PFSK-1 (cell line): ENCODE data around the gene C1orf52.

ENCODE experiments used
- FOXP2 ChIP-seq: optimal IDR thresholded peaks from 2 replicates; pipeline ENCODE3; 2011; ENCODE audit warnings: borderline replicate concordance, control low read depth, inconsistent platforms; ENCODE audit not compliant: insufficient read depth; ENCODE audit errors: extremely low read length, extremely low read depth
- POLR2AphosphoS5 ChIP-seq: IDR thresholded peaks from 2 replicates; pipeline ENCODE4 v1.6.1; 2012; ENCODE audit warnings: low read depth, mild to moderate bottlenecking, control low read depth, low read length, moderate library complexity
- SIN3A ChIP-seq: IDR thresholded peaks from 2 replicates; pipeline ENCODE4 v1.6.1; 2012; ENCODE audit warnings: mild to moderate bottlenecking, low read length, moderate library complexity, borderline replicate concordance; ENCODE audit not compliant: insufficient read depth
- TAF1 ChIP-seq: IDR thresholded peaks from 2 replicates; pipeline ENCODE4 v1.6.1; 2012; ENCODE audit warnings: low read length, control low read depth, borderline replicate concordance; ENCODE audit not compliant: insufficient read depth
- TF ChIP-seq, protein P1 (sequence below), 2 experiments: IDR thresholded peaks; 2 replicates each; pipeline versions ENCODE4 v1.6.1 to v1.8.0; 2011 to 2012; ENCODE audit warnings: low read depth in 2 of 2, low read length in 2 of 2, control low read depth in 1 of 2, inconsistent platforms in 1 of 2, mild to moderate bottlenecking in 1 of 2, moderate library complexity in 1 of 2; ENCODE audit not compliant: insufficient read depth in 1 of 2

The C1orf52 gene

DNA sequence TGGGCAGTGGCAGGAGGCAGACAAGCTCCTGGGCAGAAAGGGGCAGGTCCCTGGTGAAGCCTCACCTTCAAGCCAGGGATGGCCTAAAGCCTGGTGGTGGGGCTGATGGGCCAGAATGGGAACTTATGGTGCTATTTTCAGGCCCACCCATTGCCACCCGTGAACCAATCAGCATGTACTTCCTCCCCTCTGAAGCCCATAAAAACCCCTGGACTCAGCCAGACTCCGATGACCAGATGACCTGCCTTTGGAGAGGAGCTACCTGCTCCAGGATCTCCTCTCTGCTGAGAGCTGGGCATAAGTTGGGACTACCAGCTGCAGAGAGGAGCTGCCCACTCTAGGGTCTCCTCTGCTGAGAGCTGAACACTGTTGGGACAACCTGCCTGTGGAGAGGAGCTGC is 24.7 kb upstream of the C1orf52 start:
- TF ChIP-seq, protein P1, sequence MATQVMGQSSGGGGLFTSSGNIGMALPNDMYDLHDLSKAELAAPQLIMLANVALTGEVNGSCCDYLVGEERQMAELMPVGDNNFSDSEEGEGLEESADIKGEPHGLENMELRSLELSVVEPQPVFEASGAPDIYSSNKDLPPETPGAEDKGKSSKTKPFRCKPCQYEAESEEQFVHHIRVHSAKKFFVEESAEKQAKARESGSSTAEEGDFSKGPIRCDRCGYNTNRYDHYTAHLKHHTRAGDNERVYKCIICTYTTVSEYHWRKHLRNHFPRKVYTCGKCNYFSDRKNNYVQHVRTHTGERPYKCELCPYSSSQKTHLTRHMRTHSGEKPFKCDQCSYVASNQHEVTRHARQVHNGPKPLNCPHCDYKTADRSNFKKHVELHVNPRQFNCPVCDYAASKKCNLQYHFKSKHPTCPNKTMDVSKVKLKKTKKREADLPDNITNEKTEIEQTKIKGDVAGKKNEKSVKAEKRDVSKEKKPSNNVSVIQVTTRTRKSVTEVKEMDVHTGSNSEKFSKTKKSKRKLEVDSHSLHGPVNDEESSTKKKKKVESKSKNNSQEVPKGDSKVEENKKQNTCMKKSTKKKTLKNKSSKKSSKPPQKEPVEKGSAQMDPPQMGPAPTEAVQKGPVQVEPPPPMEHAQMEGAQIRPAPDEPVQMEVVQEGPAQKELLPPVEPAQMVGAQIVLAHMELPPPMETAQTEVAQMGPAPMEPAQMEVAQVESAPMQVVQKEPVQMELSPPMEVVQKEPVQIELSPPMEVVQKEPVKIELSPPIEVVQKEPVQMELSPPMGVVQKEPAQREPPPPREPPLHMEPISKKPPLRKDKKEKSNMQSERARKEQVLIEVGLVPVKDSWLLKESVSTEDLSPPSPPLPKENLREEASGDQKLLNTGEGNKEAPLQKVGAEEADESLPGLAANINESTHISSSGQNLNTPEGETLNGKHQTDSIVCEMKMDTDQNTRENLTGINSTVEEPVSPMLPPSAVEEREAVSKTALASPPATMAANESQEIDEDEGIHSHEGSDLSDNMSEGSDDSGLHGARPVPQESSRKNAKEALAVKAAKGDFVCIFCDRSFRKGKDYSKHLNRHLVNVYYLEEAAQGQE (IDR thresholded peaks at IDR 0.05; ENCODE audit: insufficient read depth in 1 of 2, low read depth in 2 of 2, low read length in 2 of 2): no peak
- TF ChIP-seq SIN3A: no peak
- TF ChIP-seq FOXP2: no peak
- no peak for TF ChIP-seq TAF1

DNA sequence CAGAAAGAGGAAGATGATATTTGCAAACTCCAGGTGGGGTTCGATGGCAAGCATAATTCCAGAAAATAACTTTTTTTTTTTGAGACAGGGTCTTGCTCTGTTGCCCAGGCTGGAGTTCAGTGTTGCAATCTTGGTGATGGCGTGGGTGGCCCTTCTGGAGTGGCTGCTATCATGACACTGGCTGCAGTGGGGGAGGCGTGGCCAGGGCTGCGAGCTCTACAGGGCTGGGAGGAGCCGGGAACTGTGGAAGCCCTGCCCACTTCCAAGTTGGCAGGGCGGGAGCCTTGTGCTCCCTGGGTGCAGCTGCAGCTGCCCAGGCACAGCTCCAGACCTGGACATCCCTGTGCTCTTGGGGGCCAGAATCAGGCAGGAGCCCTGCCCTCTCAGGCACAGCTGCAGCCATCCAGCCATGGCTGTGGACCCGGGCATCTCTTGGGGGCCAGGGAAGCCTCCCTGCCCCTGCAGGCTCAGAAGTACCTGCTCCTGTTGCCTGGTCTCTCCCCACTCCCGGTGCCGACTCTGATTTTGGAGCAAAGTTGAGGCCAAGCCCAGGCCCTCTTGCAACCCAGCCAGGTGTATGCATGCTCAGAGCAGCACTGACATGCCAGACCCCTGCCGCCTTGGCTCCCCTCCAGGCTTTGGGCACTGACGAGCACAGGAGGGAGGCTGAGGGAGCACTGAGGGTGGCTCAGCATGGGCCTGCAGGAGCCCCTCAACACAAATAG is 24.2 kb upstream of the C1orf52 start:
- TF ChIP-seq SIN3A (no peak), FOXP2 (no peak), TAF1 (no peak), POLR2AphosphoS5 (no peak)
- TF ChIP-seq, protein P1 (IDR thresholded peaks at IDR 0.05; ENCODE audit: insufficient read depth in 1 of 2, low read depth in 2 of 2, low read length in 2 of 2): no peak

DNA sequence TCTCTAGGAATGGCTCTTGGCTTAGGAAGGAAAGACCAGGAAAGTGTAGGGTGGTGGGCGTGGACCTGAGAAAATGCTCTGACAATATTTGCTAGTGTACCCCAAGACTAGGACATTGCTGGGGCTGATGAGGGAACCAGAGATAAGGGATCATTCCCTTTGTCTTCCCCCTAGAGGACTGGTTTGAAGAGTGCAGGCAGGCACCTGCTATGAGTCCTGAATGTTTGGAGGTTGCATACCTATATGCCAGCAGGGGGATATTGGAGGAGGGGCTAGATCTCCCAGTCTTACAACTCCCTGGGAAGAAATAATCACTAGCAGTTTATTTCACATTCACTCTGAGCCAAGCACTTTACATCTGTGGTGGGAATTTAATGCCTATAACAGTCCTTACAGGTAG is 23.0 kb upstream of the C1orf52 start:
- TF ChIP-seq SIN3A (no peak), POLR2AphosphoS5 (no peak), FOXP2 (no peak), TAF1 (no peak)
- TF ChIP-seq, protein P1 (IDR thresholded peaks at IDR 0.05; ENCODE audit: insufficient read depth in 1 of 2, low read depth in 2 of 2, low read length in 2 of 2): no peak

DNA sequence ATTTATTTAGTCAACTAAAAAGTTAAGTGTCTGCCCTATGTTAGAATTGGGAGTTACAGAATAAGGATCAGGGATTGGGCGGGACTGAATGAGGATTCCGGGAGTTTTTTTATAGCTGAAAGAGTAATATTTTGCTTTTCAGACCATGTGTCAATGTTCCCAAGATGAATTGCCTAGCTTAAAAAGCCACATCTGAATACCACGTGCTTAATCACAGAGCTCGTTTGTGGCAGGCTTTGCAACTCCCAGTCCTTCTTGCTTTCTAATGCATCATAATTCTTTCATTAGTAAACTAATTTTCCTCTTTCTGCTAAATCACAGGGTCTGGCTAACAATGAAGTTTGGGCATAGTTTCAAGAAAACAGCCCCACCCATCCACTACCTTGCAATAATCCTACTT is 21.2 kb upstream of the C1orf52 start:
- TF ChIP-seq TAF1 (no peak), FOXP2 (no peak), POLR2AphosphoS5 (no peak), SIN3A (no peak)
- TF ChIP-seq, protein P1 (IDR thresholded peaks at IDR 0.05; ENCODE audit: insufficient read depth in 1 of 2, low read depth in 2 of 2, low read length in 2 of 2): no peak

DNA sequence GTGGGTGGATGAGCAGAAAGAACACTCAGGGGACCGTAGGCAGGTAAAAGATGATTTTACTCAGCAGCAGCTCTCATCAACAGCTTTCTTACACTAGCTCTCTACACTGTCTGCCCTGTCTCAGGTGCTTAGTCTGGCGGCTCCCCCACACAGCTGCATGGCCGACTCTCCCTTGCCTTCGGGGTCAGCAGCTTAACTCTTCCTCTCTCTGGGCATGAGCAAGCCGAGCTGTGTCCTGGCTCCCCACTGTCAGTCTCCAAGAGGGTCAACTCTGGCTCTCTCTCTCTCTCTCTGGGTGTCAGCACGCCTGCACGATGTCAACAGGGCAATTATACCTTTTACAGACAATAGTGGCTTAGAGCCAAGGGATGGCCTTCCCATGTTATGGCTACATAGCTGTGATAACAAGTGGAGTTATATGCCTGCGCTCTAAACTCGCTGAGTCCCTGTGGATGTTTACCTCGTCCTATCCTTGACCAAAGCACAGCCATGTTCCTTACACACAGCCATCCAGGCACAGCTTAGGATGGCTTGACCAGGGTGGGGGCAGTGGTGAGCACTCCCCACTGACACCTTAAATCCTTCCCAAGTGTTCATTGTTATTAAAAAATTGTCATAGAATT is 20.1 kb upstream of the C1orf52 start:
- TF ChIP-seq POLR2AphosphoS5: no peak
- no peak for TF ChIP-seq FOXP2
- TF ChIP-seq, protein P1 (IDR thresholded peaks at IDR 0.05; ENCODE audit: insufficient read depth in 1 of 2, low read depth in 2 of 2, low read length in 2 of 2): no peak
- TF ChIP-seq SIN3A: no peak
- no peak for TF ChIP-seq TAF1
